Spleen (tissue), 7 donors: ENCODE data around the gene PPM1H.

Source experiments
- POLR2A ChIP-seq, 3 donors: fragments of 450-650 bp; IDR thresholded peaks; one replicate each; pipeline ENCODE4 v1.5.1; 2017; ENCODE audit warnings: antibody characterized with exemption in 3 of 3, mild to moderate bottlenecking in 1 of 3
- POLR2AphosphoS5 ChIP-seq, 3 donors: sonication (generic); formaldehyde crosslinking; IDR thresholded peaks; one replicate each; pipeline ENCODE4 v1.5.1; 2017; ENCODE audit warnings: antibody characterized with exemption in 3 of 3
- TF ChIP-seq, protein P1 (sequence below), 11 experiments: fragments of 200-600 bp in 7 of 11; fragments of 450-650 bp in 4 of 11; sonication (generic) in 4 of 11; IDR thresholded peaks in 8 of 11; conservative IDR thresholded peaks in 3 of 11; 1 replicate in 7 of 11; 2 replicates in 4 of 11; pipeline versions ENCODE4 v1.4.0 to v1.8.0; 2016 to 2021; ENCODE audit warnings: antibody characterized with exemption in 11 of 11, inconsistent platforms in 4 of 11, mild to moderate bottlenecking in 1 of 11
- donor health status: DM: no; HTN: no; CAD: no; lungs with moderate emphysema.
- donor health status: DM: no; HTN: no; CAD: no.
- donor health status: DM: no; HTN: no; CAD: no.

DNA sequence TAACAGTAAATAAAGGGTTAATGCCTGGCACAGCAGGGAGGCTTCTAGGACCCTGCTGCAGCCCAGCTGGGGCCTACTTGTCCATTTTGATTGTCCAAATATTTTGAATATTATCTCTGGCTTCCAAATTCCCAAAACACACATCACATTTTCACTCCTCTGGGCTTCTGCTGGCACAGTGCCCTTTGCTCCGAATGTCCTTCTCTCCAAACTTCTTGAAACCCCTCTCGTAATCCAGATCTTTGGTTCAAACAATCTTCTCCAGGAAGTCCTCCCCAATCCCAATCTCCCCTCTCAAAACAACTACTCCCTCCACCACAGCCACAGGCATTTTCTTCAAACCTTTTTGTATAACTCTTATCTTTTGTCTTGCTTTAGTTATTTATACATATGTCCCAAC lies 225.6 kb downstream of the PPM1H start:
- TF ChIP-seq, protein P1, sequence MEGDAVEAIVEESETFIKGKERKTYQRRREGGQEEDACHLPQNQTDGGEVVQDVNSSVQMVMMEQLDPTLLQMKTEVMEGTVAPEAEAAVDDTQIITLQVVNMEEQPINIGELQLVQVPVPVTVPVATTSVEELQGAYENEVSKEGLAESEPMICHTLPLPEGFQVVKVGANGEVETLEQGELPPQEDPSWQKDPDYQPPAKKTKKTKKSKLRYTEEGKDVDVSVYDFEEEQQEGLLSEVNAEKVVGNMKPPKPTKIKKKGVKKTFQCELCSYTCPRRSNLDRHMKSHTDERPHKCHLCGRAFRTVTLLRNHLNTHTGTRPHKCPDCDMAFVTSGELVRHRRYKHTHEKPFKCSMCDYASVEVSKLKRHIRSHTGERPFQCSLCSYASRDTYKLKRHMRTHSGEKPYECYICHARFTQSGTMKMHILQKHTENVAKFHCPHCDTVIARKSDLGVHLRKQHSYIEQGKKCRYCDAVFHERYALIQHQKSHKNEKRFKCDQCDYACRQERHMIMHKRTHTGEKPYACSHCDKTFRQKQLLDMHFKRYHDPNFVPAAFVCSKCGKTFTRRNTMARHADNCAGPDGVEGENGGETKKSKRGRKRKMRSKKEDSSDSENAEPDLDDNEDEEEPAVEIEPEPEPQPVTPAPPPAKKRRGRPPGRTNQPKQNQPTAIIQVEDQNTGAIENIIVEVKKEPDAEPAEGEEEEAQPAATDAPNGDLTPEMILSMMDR (IDR thresholded peaks at IDR 0.05 in 8 of 11, conservative IDR thresholded peaks at IDR 0.05 in 3 of 11): no peak
- TF ChIP-seq POLR2AphosphoS5 (IDR thresholded peaks at IDR 0.05): no peak
- no peak for TF ChIP-seq POLR2A (IDR thresholded peaks at IDR 0.05)
